ENCODE data around the gene ITGB2.

DNA sequence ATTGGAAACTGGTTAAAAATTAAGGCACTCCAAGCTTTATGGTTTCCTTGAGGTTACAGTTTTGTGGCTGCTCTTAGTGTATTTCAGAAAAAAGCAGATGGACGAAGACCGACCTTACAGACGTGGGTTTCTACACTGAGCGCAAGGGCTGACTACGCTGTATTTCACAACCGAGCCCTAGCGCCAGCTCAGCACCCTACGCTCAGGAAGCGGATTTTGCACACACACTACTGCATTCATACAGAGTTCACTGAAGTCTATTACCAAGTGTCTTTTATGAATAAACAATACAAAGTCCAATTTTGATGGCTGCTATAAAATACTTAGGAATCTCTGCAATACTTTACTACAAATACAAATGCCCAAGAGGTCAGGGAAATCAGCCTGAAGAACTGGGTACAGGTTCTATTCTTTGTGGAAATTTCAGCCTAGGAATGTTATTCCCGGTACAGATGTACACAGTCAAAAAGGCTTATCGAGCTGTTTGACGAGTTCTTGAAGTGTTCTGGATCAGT lies 71.0 kb downstream of the ITGB2 start:
- no peak for TF ChIP-seq EZH2 (IDR thresholded peaks at IDR 0.05; ENCODE audit: low read depth)
- no peak for TF ChIP-seq CTCF (conservative IDR thresholded peaks at IDR 0.05)
